SK-N-SH treated with all-trans-retinoic acid at 6 μM for 48 hours (cell line): ENCODE data around the gene MBOAT2.

ENCODE experiments used
- ATAC-seq: fragments of 200-7000 bp; cut with Tn5 transposase; 3 replicates; pipeline ENCODE4 v1.9.1; 2020; ENCODE audit warnings: mild to moderate bottlenecking, moderate library complexity
- ARNTL ChIP-seq: fragments of 450-650 bp; formaldehyde crosslinking; IDR thresholded peaks from 2 replicates; pipeline ENCODE4 v1.5.0; 2020; ENCODE audit warnings: low read depth, mild to moderate bottlenecking, moderate library complexity, borderline replicate concordance
- BACH2 ChIP-seq: fragments of 250-450 bp; sonication (Bioruptor Pico); IDR thresholded peaks from 2 replicates; pipeline ENCODE4 v1.9.0; 2021; ENCODE audit warnings: mild to moderate bottlenecking, borderline replicate concordance
- ESRRG ChIP-seq: fragments of 250-450 bp; sonication (Bioruptor Pico); IDR thresholded peaks from 2 replicates; pipeline ENCODE4 v1.6.1; 2021; ENCODE audit warnings: mild to moderate bottlenecking
- GLIS3 ChIP-seq: fragments of 250-450 bp; sonication (Bioruptor Pico); IDR thresholded peaks from 2 replicates; pipeline ENCODE4 v1.5.0; 2020; ENCODE audit warnings: mild to moderate bottlenecking, moderate library complexity
- ISL1 ChIP-seq: fragments of 250-450 bp; sonication (Bioruptor Pico); IDR thresholded peaks from 2 replicates; pipeline ENCODE4 v2.1.2; 2022; ENCODE audit warnings: mild to moderate bottlenecking, moderate library complexity
- OSR1 ChIP-seq: fragments of 250-450 bp; sonication (Bioruptor Pico); IDR thresholded peaks from 2 replicates; pipeline ENCODE4 v1.8.0; 2022; ENCODE audit warnings: moderate library complexity, mild to moderate bottlenecking, inconsistent platforms
- PATZ1 ChIP-seq: fragments of 250-450 bp; sonication (Bioruptor Pico); IDR thresholded peaks from 2 replicates; pipeline ENCODE4 v1.8.0; 2020; ENCODE audit warnings: mild to moderate bottlenecking, moderate library complexity, borderline replicate concordance
- POU6F1 ChIP-seq: fragments of 250-450 bp; sonication (Bioruptor Pico); IDR thresholded peaks from 2 replicates; pipeline ENCODE4 v1.8.0; 2021; ENCODE audit warnings: low read depth, mild to moderate bottlenecking, moderate library complexity, borderline replicate concordance
- PPARA ChIP-seq: fragments of 250-450 bp; sonication (Bioruptor Pico); IDR thresholded peaks from 2 replicates; pipeline ENCODE4 v1.5.0; 2020; ENCODE audit warnings: mild to moderate bottlenecking, borderline replicate concordance
- RARB ChIP-seq: fragments of 250-450 bp; sonication (Bioruptor Pico); IDR thresholded peaks from 2 replicates; pipeline ENCODE4 v1.8.0; 2021; ENCODE audit warnings: mild to moderate bottlenecking, moderate library complexity
- TCF4 ChIP-seq: fragments of 250-450 bp; sonication (Bioruptor Pico); IDR thresholded peaks from 2 replicates; pipeline ENCODE4 v1.8.0; 2021; ENCODE audit warnings: mild to moderate bottlenecking, moderate library complexity, borderline replicate concordance
- TOX ChIP-seq: fragments of 250-450 bp; sonication (Bioruptor Pico); IDR thresholded peaks from 2 replicates; pipeline ENCODE4 v1.8.0; 2021; ENCODE audit warnings: mild to moderate bottlenecking, moderate library complexity, borderline replicate concordance
- ZC3H10 ChIP-seq: fragments of 250-450 bp; sonication (Bioruptor Pico); IDR thresholded peaks from 2 replicates; pipeline ENCODE4 v1.5.1; 2021; ENCODE audit warnings: mild to moderate bottlenecking, moderate library complexity
- ZFP30 ChIP-seq: fragments of 450-650 bp; formaldehyde crosslinking; IDR thresholded peaks from 2 replicates; pipeline ENCODE4 v1.5.0; 2022; ENCODE audit warnings: mild to moderate bottlenecking, moderate library complexity
- ZNF565 ChIP-seq: fragments of 450-650 bp; formaldehyde crosslinking; conservative IDR thresholded peaks from 2 replicates; pipeline ENCODE4 v1.5.0; 2020; ENCODE audit warnings: low read depth, mild to moderate bottlenecking, moderate library complexity
- ZNF70 ChIP-seq: fragments of 450-650 bp; formaldehyde crosslinking; IDR thresholded peaks from 2 replicates; pipeline ENCODE4 v1.5.0; 2020; ENCODE audit warnings: mild to moderate bottlenecking, moderate library complexity
- ZNF8 ChIP-seq: fragments of 450-650 bp; formaldehyde crosslinking; IDR thresholded peaks from 2 replicates; pipeline ENCODE4 v1.5.0; 2020; ENCODE audit warnings: mild to moderate bottlenecking, moderate library complexity
- TF ChIP-seq, protein P1 (sequence below): fragments of 250-450 bp; sonication (Bioruptor Pico); IDR thresholded peaks from 2 replicates; pipeline ENCODE4 v1.5.1; 2021; ENCODE audit warnings: mild to moderate bottlenecking, moderate library complexity
- TF ChIP-seq, protein P2 (sequence below): fragments of 250-450 bp; sonication (Bioruptor Pico); IDR thresholded peaks from 2 replicates; pipeline ENCODE4 v1.5.1; 2020; ENCODE audit warnings: low read depth, mild to moderate bottlenecking, moderate library complexity
- TF ChIP-seq, protein P3 (sequence below): fragments of 250-450 bp; sonication (Bioruptor Pico); IDR thresholded peaks from 2 replicates; pipeline ENCODE4 v1.5.0; 2020; ENCODE audit warnings: mild to moderate bottlenecking, moderate library complexity

Gene MBOAT2

GRCh38 chr2:8862230-8862629, 141.3 kb downstream of the MBOAT2 start:
- no peak for ATAC-seq
- no peak for TF ChIP-seq ESRRG
- TF ChIP-seq, protein P1, sequence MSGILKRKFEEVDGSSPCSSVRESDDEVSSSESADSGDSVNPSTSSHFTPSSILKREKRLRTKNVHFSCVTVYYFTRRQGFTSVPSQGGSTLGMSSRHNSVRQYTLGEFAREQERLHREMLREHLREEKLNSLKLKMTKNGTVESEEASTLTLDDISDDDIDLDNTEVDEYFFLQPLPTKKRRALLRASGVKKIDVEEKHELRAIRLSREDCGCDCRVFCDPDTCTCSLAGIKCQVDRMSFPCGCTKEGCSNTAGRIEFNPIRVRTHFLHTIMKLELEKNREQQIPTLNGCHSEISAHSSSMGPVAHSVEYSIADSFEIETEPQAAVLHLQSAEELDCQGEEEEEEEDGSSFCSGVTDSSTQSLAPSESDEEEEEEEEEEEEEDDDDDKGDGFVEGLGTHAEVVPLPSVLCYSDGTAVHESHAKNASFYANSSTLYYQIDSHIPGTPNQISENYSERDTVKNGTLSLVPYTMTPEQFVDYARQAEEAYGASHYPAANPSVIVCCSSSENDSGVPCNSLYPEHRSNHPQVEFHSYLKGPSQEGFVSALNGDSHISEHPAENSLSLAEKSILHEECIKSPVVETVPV (CRISPR knock-in tag): no peak
- no peak for TF ChIP-seq ZC3H10 (CRISPR knock-in tag)
- no peak for TF ChIP-seq ZFP30 (CRISPR knock-in tag)
- TF ChIP-seq GLIS3 (CRISPR knock-in tag): no peak
- TF ChIP-seq PATZ1 (CRISPR knock-in tag): no peak
- TF ChIP-seq, protein P2, sequence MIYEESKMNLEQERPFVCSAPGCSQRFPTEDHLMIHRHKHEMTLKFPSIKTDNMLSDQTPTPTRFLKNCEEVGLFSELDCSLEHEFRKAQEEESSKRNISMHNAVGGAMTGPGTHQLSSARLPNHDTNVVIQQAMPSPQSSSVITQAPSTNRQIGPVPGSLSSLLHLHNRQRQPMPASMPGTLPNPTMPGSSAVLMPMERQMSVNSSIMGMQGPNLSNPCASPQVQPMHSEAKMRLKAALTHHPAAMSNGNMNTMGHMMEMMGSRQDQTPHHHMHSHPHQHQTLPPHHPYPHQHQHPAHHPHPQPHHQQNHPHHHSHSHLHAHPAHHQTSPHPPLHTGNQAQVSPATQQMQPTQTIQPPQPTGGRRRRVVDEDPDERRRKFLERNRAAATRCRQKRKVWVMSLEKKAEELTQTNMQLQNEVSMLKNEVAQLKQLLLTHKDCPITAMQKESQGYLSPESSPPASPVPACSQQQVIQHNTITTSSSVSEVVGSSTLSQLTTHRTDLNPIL (CRISPR knock-in tag): no peak
- no peak for TF ChIP-seq BACH2 (CRISPR knock-in tag)

GRCh38 chr2:8861797-8862196, 141.7 kb downstream of the MBOAT2 start:
- no peak for ATAC-seq

DNA sequence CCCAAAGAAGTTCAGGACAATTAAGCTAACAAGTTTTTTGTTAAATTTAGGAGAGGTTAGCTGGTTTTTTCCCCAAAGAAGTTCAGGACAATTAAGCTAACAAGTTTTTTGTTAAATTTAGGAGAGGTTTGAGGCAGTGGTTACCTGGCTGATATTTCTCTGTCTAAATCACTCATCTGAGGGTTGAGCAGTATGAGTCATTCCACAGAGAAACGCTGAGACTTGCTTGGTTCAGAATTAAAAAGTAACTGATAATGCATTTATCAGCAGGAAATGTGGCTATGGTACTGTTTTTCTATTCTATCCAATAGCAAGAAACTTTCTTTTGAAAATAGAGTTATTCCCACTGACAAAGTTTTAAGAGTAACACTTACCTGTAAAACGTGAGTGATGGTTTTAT, 143.2 kb downstream of the MBOAT2 start:
- no peak for ATAC-seq
- TF ChIP-seq ZC3H10 (CRISPR knock-in tag) (no peak), ZNF70 (CRISPR knock-in tag) (no peak), ISL1 (CRISPR knock-in tag) (no peak), GLIS3 (CRISPR knock-in tag) (no peak), ARNTL (CRISPR knock-in tag) (no peak), TOX (CRISPR knock-in tag) (no peak), POU6F1 (CRISPR knock-in tag) (no peak), ZNF8 (CRISPR knock-in tag) (no peak), ZFP30 (CRISPR knock-in tag) (no peak), TCF4 (CRISPR knock-in tag) (no peak), RARB (CRISPR knock-in tag) (no peak), PPARA (CRISPR knock-in tag) (no peak), OSR1 (CRISPR knock-in tag) (no peak), ZNF565 (CRISPR knock-in tag) (no peak)

More at GRCh38 chr2:8861797-8862196, 141.7 kb downstream of the MBOAT2 start:
- TF ChIP-seq ZNF70 (CRISPR knock-in tag): no peak

DNA sequence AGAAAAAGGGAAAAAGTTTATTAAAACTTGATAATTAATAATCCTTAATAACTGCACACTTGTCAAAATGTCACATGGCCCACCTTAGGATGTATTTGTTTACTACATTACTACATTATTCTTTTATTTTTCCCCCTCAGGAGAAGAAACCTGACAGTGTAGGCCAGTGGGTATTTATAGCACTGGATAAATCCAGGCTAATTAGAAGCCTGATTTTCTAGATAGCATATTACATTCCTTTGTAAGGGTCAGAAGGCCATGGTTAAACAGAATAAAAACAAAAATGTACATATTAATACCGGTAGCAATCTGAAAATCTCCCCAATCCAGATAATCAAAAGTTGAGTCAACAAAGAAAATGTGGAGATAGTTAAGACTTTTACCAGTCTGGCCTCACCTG, 144.6 kb downstream of the MBOAT2 start:
- ATAC-seq: no peak; the same call in 2 of the 3 replicates
- TF ChIP-seq BACH2 (CRISPR knock-in tag) (no peak), POU6F1 (CRISPR knock-in tag) (no peak), ZNF70 (CRISPR knock-in tag) (no peak), RARB (CRISPR knock-in tag) (no peak), TCF4 (CRISPR knock-in tag) (no peak), TOX (CRISPR knock-in tag) (no peak), PATZ1 (CRISPR knock-in tag) (no peak)
- TF ChIP-seq, protein P3, sequence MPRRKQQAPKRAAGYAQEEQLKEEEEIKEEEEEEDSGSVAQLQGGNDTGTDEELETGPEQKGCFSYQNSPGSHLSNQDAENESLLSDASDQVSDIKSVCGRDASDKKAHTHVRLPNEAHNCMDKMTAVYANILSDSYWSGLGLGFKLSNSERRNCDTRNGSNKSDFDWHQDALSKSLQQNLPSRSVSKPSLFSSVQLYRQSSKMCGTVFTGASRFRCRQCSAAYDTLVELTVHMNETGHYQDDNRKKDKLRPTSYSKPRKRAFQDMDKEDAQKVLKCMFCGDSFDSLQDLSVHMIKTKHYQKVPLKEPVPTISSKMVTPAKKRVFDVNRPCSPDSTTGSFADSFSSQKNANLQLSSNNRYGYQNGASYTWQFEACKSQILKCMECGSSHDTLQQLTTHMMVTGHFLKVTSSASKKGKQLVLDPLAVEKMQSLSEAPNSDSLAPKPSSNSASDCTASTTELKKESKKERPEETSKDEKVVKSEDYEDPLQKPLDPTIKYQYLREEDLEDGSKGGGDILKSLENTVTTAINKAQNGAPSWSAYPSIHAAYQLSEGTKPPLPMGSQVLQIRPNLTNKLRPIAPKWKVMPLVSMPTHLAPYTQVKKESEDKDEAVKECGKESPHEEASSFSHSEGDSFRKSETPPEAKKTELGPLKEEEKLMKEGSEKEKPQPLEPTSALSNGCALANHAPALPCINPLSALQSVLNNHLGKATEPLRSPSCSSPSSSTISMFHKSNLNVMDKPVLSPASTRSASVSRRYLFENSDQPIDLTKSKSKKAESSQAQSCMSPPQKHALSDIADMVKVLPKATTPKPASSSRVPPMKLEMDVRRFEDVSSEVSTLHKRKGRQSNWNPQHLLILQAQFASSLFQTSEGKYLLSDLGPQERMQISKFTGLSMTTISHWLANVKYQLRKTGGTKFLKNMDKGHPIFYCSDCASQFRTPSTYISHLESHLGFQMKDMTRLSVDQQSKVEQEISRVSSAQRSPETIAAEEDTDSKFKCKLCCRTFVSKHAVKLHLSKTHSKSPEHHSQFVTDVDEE (CRISPR knock-in tag): no peak
